HG03045 (cell line): ENCODE results near the gene NUAK1.

Source experiments
- ATAC-seq: cut with Tn5 transposase; IDR thresholded peaks from one replicate; pipeline ENCODE4 v1.9.1; 2021; ENCODE audit warnings: mild to moderate bottlenecking, moderate library complexity; ENCODE audit not compliant: unreplicated experiment

NUAK1 gene

DNA sequence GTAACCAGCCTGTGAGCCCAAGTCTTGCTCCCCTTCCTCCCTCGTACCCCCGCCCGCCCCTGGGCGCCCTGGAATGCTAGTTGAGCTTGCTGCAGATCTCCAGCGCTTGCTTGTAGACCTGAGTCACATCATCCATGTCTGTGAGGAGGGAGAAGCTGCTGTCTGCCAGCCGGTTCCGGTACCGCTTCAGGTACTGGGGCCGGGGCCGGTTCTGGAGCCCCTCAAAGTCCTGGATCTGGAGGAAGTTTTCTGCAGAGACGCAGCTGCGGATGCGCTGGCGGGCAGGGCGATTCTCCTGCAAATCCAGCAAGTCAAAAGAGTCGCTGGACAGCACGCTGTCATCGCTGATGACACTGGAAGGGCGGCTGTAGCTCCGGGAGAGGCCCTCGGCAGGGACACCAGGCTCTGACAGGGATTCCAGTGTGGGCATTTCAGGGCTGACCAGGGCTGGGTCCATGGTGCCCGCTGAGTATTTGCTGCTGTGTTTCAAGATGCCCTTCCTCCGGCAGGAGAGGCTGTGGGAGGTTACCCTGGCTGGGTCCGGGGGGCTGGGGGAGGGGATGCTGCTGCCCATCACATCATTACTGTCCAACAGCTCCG lies 71.9 kb downstream of the NUAK1 start:
- ATAC-seq, result no peak

DNA sequence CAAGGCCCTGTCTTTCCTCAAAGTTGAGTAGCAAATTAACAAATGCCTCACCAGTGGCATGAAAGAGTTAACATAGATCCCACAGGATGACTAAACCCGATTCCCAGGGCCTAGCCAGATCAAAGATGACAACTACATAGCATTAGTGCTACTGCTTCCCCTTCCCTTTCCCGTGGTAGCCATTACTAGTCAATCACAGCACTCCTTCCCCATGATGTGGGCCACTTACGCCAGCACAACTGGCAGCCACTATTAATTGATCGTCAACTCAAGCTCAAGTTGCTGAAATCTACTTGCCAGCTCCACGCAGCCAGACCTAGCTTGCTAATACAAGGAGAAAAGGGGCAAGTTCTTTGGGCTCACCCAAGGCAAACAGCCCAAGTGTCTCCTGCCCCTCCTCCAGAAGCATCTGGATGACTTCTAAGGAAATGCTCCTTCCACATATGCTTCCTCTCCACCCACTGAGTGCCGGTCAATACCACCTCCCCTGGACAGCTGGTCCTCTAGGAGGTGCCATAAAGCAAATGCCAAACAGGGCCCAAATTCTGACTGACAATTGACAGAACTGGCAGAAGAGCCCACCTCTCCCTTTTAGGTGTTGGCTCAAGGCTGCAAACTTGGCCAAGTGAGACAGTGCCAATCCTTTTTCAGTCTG lies 72.6 kb downstream of the NUAK1 start:
- ATAC-seq, result no peak

DNA sequence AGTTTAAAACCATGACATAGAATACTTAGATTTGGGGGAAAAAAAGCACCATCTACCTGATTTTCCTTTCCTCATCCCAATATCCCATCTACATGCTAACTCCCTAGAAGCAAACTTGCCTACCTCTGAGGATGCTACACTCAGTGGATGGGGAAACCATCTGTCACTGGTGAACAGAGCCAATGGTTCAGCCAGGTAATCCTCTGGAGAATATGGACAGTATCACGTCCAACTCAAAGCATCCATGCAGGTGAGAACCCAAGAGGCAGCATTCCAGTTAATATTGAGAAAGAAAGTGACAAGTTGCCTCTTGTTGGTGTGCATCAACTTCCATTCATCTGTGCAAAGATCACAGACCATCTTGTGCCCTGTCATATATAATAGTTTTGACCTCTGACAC lies 73.2 kb downstream of the NUAK1 start:
- no peak for ATAC-seq

DNA sequence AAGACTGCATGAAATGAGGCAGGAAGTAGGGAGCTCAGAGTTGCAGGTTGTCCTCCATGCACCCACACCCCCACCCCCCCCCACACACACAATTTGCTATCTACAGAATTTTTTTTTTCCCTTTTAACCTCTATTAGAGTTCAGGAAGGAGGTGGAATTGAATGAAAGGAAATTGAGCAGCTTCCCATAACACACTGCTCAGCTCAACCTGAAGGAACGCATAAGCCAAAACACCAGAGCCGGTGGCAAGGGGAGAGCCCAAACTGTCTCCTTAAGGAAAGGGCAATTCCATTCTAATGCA lies 74.1 kb downstream of the NUAK1 start:
- ATAC-seq, result no peak

DNA sequence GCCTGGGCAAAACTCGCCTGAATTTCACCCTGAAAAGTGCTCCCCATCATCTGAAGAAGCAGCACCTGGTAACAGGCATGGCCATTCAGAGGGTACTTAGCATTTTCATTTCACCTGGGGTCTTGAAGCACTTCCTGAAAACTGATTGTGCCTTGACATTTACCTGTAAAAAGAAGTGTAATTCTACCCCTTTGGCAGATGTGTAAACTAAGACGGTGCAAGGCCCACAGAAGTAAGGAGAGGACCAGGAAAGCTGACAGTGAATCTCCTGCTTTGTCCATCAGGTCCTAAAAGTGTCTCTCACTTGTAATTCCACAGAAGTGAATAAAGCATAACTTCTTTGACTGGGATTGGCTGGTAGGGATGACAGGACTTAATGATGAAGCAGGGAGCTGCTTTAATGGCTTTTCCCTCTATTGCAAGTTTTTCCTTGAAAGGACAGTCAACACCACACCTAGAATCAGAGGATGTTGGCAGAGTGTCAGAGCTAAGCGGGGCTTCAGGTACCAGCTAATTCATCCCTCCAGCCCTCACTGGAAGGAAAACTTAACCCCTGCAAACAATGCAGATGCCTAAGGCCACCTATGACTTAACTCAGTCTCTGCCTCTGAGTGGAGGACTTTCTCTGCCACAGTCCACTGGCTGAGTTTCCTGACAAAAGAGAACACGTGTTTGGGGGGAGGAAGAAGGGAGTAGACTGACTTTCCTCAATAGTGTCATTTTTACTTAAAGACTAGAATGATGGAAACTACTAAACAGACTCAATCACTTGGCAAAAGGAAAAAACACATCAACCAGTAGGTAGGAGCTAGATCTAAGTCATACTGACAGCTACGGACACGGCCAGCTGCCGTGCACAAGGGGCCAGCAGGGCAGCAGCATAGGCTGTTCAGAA lies 74.7 kb downstream of the NUAK1 start:
- ATAC-seq, result no peak

DNA sequence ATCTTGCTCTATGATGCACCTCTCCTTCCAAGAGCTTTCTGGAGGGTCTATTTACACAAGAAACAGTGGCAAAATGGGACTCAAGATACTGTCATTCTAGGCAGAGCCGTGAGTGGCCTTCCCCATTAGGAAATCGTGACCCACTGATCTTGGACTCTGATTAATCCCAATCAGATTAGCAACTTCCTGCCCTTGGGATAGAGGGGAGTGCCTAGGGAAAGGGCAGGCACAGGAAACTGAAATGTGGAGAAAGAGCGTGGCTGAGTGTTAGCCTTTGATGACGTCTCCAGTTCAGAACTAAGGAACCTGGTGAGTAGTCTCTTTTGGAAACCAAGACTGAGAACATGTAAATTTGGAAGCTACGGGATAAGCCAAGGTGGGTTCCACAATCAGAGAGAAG lies 76.1 kb downstream of the NUAK1 start:
- no peak for ATAC-seq

DNA sequence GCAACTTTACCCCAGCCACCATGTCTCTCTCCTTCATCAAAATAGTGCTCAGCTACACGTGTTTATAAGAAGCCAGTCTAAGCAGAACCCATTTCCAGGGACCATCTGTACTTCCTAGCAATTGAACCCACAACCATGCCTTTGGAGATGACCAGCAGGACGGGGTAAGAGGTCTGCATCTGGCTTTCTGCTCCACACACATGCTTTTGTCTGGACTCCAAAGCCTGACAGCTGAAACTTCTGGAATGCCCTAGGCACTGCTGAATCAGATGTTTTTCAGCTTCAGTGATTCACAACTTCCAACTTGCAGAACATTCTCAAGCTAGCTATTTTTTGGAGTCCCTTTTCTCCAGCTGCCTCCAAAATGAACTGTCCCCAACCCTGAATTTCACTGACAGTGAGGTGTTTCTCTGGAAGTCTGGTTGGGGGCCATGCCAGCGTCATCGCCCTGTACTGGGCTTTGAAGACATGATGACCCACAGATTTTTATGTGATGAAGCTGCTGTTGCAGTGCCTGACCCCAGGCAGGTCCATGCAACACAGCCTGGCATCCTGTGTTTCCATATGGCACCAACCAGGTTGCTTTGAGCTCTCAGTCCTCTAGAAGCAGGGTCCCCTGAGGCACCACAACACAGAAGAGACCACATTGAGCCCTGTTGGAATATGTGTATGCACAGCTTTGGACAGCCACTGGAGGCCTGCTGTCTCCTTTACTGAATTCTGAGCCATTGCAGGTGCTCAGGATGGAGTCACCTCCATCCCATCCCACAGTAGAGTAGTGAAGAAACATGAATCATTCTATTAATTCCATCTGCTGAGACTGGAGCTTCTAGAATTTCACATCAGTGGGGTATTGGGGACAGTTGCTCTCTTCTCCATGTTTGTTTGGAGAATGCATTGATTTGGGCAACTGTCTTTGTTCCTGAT lies 80.2 kb downstream of the NUAK1 start:
- no peak for ATAC-seq

DNA sequence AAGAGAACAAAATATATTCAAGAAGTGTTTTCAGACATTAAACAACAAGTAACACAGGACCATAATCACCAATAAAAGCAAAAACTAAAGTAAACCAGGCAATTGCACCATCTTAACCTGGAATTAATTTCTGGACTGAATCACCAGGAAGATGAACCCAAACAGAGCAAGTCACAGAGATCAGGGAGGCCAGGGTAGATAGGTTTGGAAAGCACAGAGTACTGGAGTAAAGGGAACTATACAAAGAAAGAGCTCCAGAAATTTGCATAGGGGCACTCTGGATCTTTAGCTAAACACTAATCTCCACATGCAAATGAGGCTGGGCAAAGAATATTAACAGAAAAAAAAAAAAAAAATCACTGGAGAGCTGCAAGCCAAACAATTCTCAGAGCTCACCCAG lies 84.7 kb downstream of the NUAK1 start:
- no peak for ATAC-seq

DNA sequence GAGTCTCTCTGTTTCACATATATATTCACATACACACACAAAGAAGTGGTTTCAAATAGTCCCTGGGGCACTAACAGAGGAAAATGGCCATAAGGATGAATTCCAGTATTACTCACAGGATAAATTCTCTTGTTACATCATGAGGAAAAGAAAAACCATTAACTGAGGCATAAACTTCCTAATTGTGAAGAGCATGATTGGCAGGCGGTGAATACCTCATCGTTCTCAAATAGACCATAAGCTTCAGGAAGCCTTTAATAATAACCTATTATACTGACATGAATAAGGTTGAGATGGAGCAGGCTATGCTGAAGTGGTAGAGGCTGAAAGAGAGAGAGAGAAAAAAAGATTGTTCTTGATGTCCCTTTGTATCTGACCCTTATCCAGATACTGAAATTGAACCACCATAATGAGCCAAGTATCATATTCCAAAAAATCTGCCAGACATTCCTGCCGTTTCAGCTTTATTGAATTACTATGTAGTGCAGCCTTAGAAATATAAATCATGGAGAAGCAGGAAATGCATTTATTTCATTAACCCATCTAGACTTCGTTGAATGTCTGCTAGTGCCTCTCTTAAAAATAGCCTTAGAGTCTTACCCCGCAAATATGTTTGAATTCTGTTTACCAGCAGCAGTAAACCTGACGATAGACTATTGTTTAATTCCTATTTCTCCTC lies 86.8 kb downstream of the NUAK1 start:
- no peak for ATAC-seq

DNA sequence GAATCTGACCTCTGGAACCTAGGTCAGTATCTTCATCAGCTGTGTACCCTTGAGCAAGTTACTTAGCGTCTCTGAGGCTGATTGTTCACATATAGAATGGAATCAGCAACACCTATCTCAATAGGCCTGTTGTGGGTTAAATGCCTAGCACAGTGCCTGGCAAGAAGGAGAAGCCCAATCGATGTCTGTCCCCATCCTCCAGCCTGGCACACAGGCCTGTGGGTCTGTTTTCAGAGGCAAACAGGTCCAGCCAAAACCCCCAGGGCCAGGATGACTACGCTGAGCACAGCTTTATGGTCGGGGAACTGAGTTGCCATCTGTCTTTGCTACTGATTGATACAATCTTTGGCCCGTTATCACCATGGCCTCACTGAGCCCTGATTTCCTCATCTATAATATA lies 89.2 kb downstream of the NUAK1 start:
- ATAC-seq, result no peak

DNA sequence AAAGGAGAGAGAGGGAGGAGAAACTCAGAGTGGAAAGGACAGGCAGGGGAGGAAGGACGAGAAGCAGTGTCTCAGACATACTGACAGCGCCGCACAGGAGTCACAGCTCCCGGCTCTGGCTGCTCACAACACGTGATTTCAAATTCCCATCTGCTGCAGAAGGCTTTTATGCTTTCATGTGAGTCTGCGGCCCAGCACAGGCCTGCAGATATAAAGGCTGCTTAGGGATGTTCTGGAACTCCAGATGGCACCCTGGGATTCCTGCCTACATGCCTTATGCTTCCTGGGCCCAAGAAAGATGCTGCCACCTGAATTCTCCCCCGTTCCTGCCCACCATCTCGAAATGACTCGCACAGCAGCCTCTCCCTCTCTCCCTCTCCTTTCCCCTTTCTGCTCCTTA lies 89.6 kb downstream of the NUAK1 start:
- ATAC-seq, result no peak

DNA sequence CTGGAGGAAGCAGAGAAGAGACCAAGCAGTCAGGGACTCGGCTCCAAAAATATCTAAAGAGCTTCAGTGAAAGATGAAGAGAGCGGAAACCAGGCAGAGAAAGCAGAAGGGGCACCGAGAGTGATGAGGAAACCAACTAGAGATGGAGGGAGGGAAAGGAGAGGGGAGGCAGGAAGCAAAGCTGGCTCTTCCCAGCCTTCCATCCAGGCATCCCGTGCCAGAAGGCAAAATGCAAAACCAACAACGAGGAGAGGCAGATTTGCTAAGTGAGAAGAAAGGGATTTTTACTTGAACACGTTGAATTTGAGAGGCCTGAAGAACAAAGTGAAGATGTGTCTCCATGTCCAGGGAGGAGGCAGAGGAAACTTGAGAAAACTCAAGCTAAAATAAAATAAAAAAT lies 90.1 kb downstream of the NUAK1 start:
- no peak for ATAC-seq

DNA sequence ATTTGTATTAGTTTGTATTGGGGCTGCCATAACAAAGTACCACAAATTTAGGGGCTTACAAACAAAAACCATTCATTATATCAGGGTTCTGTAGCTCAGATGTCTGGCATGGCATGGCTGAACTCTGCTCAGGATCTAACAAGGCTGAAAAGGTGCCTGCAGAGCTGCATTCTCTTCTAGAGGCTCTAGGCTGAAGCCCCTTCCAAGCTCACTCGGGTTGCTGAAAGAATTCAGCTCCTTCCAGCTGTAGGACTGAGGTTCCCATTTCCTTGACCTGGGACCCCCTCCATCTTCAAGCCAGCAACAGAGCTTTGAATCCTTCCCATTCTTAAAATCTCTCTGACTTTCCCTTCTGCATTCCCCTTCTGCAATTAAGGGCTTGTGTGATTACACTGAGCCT lies 90.7 kb downstream of the NUAK1 start:
- no peak for ATAC-seq

DNA sequence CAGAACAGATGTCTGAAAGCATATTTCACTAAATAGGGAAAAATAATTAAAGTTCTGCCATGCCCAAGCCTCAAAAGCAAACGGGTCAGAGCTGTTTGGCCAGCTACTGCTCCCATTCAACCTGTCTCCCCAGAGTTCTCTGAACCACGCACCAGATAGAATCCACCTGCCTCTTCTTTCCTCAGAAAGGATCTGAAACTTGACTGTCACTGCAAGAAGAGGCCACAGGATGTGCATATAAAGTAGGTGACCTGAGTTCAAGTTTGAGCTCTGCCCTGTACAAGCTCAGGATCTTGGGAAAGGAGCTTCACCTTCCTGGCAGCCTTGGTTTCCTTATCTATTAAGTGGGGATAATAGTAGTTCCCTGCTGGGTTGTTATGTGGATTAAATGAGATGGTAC lies 91.8 kb downstream of the NUAK1 start:
- ATAC-seq, result no peak

DNA sequence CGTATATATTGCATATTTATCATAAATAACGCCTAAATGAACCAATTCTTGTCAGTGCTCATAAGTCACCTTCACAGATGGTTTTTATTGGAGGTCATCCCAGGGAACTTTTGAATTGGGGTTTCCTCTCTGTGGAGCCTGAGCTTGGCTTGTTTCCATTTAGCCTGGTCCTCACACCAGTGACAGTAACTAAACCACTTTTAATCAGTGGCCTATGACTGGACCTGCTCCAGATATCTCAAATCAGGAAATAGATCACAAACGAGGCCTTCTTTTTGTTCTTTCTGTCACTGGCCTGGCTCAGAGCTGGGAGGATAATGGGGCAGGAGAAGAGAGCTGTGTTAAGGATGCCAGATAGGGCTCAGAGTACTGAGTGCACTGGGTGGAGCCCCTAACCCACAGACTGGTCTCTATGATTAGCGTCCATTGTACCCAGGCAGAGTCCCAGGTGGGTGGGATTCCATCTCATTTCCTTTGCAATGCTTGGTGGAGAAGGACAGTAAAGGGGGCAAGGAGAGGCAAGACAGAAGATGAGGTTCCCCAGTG lies 92.4 kb downstream of the NUAK1 start:
- ATAC-seq, result no peak

DNA sequence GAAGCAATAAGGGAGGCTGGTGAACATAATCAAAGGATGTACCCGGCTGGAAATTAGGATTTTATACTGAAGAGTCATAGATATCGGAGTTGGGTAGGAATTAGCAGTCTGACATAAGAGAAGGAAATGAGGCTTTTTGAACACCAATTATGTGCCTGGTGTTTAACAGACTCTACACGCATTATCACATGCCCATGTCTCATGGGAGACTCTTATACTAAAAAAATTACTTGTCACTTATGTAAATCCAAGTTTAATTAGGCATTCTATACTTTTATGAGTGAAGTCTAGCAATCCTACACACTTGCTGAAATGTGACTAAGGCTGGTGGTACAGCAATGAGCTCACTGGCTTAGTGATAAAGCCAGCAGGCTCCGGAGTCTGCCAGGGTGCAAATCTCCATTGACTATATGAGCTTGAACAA lies 93.5 kb downstream of the NUAK1 start:
- ATAC-seq, result no peak

DNA sequence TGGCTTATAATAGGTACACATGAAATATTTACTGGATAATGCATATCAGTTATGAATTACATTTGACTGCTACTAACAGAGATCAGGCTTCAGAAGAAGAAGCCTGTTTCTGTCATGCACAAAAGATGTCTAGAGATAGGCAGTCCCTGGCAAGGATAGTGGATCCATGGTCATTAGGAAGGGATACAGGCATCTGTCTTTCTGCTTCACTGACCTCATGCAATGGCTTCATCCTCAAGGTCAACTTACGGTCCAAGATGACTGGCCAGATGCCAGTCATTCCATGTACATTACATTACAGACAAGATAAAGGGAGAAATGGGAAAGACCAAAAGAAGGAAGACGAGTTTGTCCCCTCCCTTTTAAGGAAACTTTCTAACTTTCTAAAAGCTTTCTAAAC lies 94.0 kb downstream of the NUAK1 start:
- no peak for ATAC-seq

DNA sequence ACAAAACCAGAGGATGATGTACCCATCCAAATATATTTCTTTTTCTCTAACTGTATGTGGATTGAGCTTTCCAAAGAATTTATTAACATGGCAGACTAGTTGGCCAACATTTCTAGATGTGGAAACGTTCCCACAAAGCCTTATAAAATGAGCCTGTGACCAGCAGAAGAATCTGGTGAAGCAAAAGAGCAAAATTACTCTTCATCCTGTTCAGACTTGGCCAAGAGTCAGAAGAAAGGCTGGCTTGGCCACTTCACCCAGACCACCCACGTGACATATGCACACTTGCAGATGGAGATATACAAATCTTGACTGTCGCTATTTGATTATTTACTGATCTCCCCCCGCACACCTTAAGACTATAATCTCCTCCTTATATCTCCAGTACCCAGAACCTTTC lies 96.7 kb downstream of the NUAK1 start:
- ATAC-seq, result no peak

DNA sequence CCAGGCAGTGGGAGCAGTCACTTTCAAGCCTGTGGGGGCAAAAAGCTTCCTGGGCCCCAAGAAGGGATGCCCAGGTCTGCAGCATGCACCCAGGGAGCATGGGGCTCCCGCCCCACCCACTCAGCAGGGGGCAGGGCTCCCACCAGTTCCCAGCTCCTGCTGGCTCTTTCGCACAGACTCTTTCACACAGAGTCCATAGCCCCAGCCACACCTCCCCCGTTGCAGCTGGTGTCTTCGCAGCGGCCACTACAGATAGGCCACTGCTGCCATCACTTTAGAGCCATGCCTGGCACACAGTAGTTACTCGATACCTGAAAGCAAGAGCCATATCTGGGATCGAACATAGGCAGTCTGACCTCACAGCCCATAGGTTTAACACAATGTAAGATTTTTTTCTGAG lies 98.2 kb downstream of the NUAK1 start:
- ATAC-seq, result no peak

DNA sequence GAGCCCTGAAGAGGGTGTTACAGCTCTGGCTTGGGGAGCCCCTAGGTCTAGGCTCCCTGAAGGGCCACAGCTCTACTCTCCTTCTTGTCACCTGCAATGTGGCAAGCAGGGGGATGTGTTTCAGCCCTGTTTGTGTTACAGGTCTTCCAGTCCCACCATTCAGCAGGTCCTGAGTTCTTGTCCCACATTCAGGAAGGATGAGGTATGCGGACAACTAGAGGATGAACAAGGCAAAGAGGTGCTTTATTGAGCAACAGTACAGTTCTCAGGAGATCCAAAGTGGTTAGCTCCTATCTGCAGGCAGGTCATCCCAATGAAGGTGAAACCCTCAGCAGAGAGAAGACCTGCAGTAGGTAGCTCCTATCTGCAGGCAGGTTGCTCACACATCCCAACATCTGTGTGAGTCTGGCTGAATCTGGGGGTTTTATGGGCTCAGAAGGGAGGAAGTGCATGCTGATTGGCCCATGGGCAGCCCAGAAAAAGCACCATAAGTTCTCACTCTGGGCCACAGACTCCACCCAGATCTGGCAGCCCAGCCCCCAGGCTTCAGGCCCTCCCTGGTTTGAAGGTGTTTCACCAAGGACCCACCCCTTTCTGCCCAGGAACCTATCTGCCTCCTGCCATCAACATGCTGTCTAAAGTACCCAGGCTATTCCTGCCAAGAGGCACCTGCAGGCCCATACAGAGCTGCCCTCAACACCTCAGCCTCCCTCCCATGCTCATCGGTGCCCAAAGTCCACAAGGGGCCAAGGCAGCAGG lies 98.9 kb downstream of the NUAK1 start:
- no peak for ATAC-seq
